Forelimb muscle (tissue), 1 donor: ENCODE measurements around the gene CD6. TPM values are rescaled to one million over a fixed set of nuclear protein-coding genes. Genes with fewer than 3 reads are reported as not detected.
"Not testable (repeated sequence)": the region's sequence is repeated elsewhere in the genome, so short reads cannot be mapped to it uniquely, and the experiment has no call there.

Experiments used
- DNase-seq: peaks from one replicate; pipeline ENCODE4 v3.0.0-alpha.2; 2013; ENCODE audit warnings: low read depth
- polyA plus RNA-seq: library from polyadenylated mRNA; unstranded; fragments of 120-200 nt; gene quantifications from one replicate; pipeline ENCODE4 v1.2.1, GENCODE V29; 2013; ENCODE audit not compliant: insufficient read length

The CD6 gene
- polyA plus RNA-seq, 1 donor, result 0.83 TPM

DNA sequence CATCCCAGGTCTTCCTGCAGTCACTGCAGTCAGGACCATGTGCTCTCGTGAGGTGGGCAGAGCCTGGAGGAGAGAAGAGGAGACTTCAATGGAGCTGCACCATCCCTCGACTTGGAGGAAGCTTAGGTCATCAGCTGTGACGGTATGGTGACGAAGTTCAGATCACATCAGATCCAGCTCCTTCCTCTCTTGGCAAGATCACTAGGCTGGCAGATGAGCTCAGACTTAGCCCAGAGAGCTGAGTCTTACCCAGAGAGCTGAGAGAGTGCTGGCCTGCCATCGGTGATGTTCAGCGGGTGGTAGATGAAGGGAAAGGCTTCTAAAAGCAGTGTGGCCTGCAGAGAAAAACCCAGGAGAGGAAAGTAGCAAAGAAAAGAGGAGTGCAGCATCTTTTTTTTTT is 17.7 kb upstream of the CD6 start:
- no peak for DNase-seq

DNA sequence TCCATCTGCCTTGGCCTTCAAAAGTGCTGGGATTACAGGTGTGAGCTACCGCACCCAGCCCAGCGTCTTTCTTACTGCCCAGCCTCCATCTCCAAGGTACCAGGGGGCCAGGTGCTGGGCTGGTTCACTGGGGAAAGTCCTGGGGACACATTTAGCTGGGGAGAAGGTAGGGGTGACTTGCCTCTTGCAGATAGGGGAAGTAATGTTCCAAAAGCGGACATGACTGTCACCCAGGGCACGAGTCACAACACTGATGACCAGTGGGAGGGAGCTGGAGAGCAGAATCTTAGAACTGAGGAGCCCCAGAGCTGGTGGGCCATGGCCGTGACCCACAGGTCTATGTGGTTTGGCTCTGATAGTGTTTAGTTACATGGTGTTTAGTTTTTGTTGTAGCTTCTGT is 17.1 kb upstream of the CD6 start:
- DNase-seq, result no peak

DNA sequence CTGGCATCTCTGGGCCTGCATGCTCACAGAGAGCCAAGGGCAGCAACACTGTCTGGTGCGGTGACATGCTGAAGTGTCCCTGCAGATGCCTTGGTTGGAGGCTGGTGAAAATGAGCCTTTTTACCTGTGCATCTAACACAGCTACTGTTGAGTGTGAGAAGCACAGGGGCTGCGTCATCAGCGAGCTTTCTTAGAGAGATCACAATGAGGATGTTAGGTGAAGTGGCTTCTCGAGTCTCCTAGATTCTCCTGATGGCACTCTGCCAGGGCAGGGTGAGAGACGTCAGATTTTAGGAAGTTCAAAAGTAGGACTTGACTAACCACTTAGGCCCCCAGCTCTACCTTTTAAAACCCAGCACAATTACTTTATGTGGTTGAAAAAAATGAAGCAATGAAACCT is 15.9 kb upstream of the CD6 start:
- DNase-seq, result no peak

DNA sequence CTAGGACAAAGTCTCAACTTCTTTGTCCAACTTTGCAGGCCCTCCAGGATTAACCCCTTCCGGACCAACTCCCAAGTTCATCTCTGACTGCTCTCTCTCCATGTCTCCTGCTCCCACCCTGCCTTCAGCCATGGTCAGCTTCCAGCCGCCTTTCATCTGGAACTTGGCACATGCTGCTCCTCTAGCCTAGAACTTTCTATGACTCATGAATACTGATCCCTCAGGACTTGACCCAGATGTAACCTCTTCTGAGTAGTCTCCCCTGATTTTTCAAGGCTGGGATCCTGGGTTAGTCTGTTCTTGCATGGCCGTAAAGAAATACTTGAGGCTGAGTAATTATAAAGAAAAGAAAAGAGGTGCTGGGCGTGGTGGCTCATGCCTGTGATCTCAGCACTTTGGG is 14.3 kb upstream of the CD6 start:
- DNase-seq, result no peak

DNA sequence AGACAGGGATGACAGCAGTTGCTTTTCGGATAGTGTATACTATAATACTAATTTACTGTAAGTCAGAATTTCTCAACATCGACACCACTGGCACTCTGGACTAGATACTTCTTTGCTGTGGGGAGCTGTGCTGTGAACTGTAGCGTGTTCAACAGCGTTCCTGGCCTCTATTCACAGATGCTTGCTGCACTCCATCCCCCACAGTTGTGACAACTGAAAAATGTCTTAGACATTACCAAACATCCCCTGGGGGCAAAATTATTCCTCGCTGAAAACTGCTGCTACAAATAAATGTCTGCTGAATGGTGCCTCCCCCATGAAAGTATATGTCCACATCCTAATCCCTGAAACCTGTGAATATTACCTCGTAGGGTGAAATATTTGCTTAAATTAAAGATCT is 12.0 kb upstream of the CD6 start:
- DNase-seq, result no peak

DNA sequence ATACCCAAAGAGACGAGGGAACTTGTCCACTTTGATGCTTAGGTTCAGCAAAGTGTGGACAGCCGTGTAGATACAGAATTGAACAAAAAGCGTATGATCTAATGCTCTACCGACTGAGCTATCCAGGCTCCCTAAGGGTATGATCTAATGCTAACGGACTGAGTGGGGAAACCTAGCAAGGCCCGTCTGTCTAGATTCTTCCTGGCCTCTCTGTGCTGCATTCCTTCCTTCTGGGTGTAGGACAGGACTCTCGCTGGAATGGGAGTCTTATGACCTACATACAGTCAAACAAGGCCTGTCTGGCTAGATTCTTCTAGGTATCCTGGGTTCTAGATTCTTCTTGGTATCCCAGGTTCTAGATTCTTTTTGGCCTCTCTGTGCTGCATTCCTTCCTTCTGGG is 11.1 kb upstream of the CD6 start:
- no peak for DNase-seq

DNA sequence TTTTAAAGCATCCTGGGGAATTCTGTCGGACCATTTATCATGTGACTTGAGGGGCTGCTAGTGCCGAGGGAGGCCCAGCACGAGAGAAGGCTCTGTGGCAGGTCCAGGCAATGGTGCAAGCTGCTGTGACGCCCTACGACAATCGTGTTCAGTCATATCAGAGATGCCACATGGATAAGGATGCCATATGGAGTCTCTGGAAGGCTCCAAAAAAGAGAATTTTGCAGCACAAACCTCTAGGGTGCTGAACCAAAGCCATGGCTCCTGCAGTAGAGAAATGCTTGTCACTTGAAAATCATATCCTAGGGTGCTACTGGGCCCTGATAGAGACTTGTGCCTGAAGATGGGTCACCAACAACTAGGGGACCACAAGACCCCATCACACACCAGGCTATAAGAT is 6.7 kb upstream of the CD6 start:
- DNase-seq, result no peak

DNA sequence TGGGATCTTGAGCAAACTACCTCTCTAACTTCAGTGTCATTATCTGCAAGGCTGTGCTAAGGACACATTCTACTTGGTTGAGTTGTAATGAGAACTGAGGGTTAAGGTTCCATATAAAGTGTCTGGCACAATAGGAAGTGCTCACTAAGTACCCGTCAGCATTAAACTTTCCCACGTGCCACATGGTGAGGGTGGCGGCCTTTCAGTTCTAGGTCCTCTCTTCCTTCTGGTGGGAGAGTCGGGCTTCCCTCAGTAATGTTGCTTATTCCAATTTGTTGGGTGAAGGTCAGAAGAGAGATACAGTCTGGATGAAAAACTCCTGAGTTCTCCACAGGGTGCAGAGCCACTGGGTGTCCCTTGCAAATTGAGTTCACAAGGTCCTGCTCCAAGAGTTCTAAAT is 4.6 kb upstream of the CD6 start:
- no peak for DNase-seq

DNA sequence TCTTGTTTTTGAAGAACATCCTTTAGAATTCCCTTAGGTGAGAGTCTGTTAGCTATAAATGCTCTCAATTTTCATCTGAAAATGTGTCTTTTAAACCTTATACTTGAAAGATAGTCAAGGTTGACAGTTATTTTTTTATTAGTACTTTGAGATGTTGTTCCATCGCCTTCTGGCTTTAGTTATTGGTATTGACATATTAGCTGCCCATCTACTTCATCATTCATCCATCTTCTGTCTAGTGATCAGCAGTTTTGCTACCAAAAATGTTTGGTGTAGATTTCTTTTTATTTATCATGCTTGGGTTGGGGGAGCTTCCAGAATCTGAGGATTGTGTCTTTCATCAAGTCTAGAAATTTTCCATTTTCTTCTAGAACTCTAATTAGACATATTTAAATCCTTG is 3.3 kb upstream of the CD6 start:
- DNase-seq, result no peak

DNA sequence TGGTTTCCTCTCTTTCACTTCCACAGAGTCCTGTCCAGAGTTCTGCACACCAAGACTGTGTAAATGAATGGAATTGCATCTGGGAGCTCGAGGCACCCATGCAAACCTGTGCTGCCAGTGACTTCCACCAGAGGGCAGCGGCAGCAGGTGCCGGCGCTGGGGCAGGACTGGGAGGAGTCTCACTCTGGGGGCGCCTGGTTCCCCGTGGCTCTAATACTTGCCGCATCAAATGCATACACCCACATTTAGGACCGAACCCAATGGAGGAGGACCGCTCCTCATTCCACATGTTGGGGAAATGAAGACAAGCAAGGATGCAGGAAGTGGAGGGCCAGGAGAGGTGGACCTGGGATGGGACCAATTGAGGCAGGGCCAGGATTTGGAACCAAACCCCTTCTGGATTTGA is 1.1 kb upstream of the CD6 start:
- no peak for DNase-seq

DNA sequence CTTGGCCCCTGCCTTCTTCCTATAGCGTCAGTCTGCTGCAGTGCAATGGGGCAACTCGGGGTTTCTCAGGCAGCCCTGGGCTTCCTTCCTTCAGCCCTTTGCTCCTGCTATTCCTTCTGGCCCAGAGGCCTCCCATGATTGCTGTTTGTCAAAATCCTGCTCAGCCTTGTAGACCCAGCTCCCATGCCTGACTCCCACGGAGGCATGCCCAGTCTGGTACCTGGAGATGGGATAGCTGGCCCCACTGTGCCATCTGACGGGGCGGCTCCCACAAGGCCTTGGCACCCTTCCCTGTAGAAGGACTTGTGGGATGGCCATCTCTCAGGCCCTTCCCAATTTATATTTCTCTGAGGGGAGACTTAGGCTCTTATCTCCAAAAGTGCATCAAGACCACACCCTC is 590 bp upstream of the CD6 start:
- DNase-seq, result no peak

DNA sequence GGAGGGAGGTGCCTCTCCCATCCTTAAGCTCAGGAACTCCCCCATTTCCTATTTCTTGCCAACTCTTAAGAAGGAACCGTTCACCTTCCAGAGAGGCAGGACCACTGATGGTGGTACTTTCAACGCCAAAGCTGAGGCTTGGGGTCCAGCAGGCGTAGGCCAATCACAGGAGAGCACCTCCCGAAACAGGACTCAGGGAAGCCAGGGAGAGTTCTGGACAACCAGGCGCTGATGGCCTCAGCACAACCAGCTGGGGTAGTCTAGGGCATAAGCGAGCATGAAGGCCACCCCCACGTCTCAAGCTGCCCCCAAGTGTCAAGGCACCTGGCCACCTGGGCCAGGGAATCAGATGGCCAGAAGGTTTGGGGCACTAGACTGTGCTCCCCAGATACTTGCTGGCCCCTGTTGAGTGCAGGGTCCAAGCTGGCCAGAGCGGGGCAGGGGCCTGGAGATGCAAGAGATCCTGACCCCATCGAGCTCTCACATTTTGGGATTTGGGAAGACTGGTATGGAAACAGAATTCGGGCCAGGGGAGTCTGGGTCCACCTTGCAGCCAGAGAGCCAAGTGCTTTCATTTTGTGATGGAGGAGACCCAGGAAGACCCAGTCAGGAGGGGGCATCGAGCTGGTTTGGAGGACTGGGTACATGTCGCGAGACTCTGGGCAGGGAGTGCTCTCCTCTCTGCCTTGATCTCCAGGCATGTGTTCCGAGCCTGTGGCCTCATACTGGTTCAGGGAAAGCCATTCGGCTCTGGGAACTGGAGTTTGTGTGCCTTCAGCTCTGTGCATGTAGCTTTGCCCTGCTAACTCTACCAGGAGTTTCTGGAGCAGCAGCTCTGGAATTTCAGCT is 926 bp downstream of the CD6 start:
- no peak for DNase-seq

DNA sequence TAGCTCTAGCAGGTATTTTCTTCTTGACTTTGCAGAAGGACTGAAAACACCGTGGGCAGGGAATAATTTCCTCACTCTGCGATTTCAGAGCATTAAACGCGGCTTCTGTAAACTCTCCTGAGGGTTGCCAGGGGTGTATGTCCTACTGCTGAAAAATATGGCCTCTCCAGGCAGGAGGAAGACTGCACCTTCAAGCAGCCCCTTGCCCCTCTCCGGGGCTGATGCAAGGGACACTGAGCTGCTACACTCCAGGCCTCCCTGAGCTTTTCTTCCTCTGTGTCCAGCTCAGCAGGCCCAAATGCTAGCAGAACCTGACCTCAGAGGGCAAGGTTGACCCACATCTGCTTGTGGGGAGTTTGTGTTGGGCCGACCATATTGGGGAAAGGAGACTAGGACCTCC is 2.2 kb downstream of the CD6 start:
- no peak for DNase-seq

DNA sequence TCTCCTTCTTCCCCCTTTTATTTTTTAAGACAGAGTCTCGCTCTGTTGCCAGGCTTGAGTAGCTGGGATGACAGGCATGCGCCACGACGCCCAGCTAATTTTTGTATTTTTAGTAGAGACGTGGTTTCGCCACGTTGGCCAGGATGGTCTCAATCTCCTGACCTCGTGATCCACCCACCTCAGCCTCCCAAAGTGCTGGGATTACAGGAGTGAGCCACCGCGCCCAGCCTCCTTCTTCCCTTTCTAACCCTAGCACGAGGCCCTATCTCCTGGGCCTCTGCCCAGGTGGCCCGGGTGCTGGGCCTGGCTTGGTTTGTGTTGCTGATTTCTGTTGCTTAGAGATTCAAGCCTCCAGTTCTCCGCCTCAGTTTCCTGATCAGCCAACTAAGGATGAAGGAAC is 2.8 kb downstream of the CD6 start:
- not testable (repeated sequence) for DNase-seq

DNA sequence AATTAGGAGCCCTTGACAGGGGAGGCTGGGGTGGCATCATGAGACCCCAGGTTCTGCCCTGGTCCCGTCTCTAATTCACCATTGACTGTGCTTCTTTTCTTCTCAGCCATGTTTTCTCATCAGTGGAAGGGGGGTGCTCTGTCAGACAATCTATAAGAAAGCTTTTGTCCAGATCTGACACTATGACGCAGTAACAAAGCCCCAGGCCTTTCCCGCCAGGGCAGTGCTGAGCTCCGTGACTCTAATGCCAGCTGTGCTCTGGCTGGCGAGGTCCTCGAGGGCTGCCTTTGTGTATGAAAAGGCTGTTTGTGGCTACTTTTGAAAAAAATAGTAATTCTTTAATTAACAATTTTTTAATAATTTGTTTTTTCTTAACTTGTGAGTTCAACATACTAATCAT is 3.2 kb downstream of the CD6 start:
- DNase-seq, result no peak

DNA sequence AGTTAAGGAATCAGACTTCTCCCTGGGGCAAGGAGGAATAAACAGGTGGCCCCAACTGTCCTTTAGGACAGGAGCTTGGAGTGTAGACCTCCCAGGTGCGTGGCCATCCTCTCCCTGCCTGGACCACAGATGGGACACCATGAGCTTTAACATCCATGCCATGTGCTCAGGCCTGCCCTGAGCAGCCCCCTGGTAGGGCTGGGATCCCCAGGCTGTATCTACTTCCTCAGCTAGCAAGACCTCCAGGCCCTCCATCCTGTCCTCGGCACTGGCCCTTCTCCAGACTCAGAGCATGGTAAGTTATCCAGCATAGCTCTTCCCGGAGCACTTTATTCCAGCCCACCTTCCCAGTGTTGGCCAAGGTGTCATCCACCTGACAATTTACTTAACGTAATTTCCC is 5.7 kb downstream of the CD6 start:
- DNase-seq, result no peak

DNA sequence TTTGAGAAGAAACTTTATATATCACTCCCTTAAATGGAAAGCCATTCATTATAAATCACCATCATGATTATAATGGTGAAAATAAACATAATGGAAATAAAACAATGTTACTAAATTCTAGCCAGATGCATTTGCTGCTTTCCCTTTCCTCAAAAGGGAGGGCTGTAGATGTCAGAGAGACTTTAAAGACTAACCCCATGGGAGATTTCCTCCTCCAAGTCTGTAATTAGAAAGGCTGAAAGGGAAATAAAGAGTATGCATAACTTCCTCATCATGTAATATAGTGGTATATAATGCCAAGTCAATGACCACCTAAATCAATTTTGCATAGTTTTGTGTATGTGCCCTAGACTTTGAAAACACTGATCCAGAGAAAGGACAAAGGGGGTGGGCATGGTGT is 6.4 kb downstream of the CD6 start:
- DNase-seq, result no peak

DNA sequence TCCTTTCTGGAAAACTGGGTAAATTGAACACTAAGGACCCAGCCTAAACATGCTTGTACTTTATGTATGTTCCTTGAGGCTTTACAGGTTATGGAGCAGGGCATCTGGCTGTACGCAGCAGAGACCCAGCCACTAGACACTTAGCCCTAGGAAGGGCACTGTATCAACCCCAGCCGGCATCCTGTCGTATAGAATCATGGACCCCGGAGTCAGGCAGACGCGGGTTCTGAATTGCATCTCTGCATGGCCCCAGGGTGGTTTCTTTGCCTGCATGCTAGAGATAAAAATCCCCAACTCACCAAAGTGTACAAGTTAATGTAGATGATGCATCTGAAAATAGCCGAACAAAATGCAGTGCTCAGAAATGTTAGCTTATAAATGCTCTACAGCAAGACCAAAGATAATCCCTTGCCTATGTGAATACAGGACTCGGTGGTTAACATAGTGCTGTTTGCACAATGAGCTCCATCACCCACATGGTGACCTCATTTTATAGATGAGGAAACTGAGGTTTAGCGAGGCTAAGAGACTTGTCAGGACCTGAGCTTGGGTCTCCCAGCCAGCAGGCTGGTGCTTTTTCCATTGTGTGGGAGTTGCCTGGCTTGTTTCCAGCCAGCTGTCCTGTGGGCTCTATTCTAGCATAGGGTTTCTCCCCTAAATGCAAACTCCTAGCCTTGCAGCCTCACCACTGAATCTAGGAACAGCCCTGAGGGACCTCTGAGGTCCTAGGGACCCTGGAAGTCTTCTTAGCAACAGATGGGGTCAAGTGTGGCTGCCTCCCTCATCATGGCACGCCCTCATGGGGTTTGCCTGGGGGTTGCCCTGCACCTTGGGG is 7.3 kb downstream of the CD6 start:
- DNase-seq, result no peak

DNA sequence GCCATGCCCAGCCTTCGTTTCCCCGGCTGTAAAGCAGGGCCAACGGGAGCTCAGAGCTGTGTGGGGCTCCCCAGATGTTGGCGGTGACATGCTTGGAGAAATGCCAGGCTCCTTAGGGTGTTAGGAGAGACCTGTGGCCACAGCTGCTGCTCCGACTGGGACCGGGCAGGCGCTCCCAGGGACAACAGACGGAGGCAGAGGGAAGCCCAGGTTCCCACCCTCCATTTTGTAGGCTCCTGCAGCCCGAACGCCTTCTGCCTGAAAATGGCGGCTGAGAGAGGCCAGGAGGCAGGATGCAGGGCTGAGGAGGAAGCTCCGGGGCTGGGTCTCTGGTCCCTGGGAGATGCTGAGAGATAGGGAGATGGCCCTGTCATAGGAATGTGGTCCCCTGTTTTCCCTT is 10.0 kb downstream of the CD6 start:
- no peak for DNase-seq

DNA sequence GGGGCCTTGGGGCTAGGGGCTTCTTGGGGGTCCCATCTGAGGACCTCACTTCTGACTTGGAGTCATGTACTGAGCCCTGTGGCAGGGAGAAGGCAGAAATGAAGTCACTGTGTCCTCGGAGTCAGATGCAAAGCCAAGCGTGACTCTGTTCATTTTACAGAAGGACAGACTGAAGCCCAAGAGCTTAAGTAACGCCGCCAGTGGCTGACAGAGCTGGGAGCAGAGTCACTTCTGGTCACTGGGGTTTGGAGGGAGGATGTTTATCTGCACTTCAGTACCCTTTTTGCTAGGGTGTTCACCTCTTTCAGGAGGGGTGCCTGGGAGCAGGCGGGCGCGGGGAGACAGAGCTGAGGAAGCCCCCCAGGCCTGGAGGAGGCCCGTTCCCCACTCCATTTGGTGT is 10.7 kb downstream of the CD6 start:
- no peak for DNase-seq

DNA sequence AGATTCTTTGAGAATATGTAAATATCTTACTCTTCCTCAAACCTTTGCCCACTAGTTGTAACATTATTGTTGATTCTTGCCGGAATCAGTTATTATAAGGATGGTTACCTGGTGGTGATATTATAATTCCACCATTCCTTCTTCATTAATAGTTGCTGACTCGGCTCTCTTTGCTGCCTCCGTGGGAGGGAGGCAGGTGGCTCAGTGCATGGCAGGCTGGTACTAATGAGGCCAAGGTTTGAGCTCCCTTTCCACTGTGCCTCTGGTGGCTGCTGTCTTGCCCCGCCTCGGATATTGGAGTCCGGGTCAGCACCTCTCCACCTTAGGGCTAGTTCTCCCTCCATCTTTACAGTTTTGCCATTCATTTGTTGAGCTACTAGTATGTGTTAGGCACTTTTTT is 12.7 kb downstream of the CD6 start:
- DNase-seq, result no peak

DNA sequence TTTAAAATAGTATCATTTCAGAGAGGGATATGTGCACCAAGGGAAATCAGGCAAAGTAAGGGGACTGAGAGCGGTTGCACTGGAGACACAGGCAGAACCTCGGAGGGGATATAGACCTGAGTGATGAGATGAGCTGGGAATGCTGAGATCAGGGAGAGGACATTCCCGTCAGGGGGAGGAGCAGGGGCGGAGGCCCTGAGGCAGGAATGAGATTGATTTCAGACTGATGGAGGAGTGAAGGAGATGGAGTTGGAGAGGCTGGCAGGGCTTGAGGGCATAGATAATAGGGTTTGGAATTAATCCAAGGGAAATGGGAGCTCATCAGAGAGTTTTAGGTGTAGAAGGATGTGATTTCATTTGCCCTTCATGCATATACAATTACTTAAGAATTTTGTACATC is 13.2 kb downstream of the CD6 start:
- no peak for DNase-seq

DNA sequence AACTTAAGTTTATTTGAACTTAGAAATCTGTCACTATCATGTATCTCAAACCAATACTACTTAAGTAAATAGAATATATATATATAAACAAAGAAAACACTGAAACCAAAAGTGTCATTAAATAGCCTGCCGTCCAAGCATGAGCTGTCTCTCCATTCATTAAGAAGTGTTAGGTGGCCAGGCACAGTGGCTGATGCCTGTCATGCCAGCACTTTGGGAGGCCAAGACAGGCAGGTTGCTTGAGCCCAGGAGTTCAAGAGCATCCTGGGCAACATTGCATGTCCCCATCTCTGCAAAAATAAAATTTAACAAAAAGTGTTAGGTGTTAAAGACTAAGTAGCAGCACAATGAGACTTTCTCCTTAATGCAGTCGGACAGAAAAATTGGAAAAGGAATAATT is 14.0 kb downstream of the CD6 start:
- DNase-seq, result no peak
